Heart left ventricle (tissue), 16 donors: ENCODE measurements around the gene SEC61G. TPM values are rescaled to one million over a fixed set of nuclear protein-coding genes. Genes with fewer than 3 reads are reported as not detected.

Experiments
- ATAC-seq, 4 donors: fragments of 200-7000 bp; cut with Tn5 transposase; one replicate each; pipeline ENCODE4 v1.9.1; 2020 to 2022; ENCODE audit warnings: moderate library complexity in 4 of 4, mild to moderate bottlenecking in 3 of 4, moderate number of reproducible peaks in 1 of 4
- DNase-seq, 5 donors: peaks; one replicate each; pipeline ENCODE4 v3.0.0-alpha.2; 2020
- H3K27ac ChIP-seq, 12 donors: fragments of 200-600 bp; sonication (generic) in 4 of 12; one replicate each; pipeline versions ENCODE4 v1.5.0 to v1.8.0; 2016 to 2022; ENCODE audit warnings: mild to moderate bottlenecking in 2 of 12
- H3K27me3 ChIP-seq, 9 donors: fragments of 200-600 bp; sonication (generic) in 2 of 9; one replicate each; pipeline versions ENCODE4 v1.5.1 to v1.8.0; 2016 to 2022; ENCODE audit warnings: mild to moderate bottlenecking in 3 of 9
- H3K36me3 ChIP-seq, 9 donors: fragments of 200-600 bp; sonication (generic) in 2 of 9; one replicate each; pipeline versions ENCODE4 v1.5.0 to v1.8.0; 2018 to 2022; ENCODE audit warnings: mild to moderate bottlenecking in 2 of 9
- H3K4me1 ChIP-seq, 12 donors: fragments of 200-600 bp; sonication (generic) in 4 of 12; one replicate each; pipeline versions ENCODE4 v1.5.0 to v1.8.0; 2016 to 2022; ENCODE audit warnings: mild to moderate bottlenecking in 3 of 12
- H3K4me3 ChIP-seq, 12 donors: fragments of 200-600 bp; sonication (generic) in 4 of 12; one replicate each; pipeline versions ENCODE4 v1.5.0 to v1.8.0; 2017 to 2022; ENCODE audit warnings: mild to moderate bottlenecking in 9 of 12, moderate library complexity in 4 of 12
- H3K9me3 ChIP-seq, 12 donors: fragments of 200-600 bp; sonication (generic) in 4 of 12; one replicate each; pipeline versions ENCODE4 v1.5.0 to v1.8.0; 2016 to 2022; ENCODE audit warnings: mild to moderate bottlenecking in 1 of 12
- POLR2A ChIP-seq, 2 donors: fragments of 450-650 bp; IDR thresholded peaks; one replicate each; pipeline ENCODE4 v1.6.1; 2017; ENCODE audit warnings: antibody characterized with exemption in 2 of 2, mild to moderate bottlenecking in 2 of 2, moderate library complexity in 2 of 2
- WGBS, 4 donors: extraction: QIAGEN DNeasy Blood & Tissue Kit in 2 of 4; methylation state at CpG; one replicate each; pipeline versions ENCODE4 v1.1.5 to v1.1.7; 2013 to 2018; 5-methylcytosine and 5-hydroxymethylcytosine counted together
- intact Hi-C, 10 donors: fragments of 100-400 bp; cut with DNase I; formaldehyde crosslinking; loops; one replicate each; pipeline versions ENCODE4 v1.11.1 to v1.14.2; 2022
- polyA plus RNA-seq, 2 donors: library from polyadenylated mRNA; stranded (reverse); fragments of 200-250 nt; gene quantifications; one replicate each; pipeline ENCODE4 v1.2.3, GENCODE V29; 2013
- total RNA-seq, 9 donors: library from RNA; depleted of rRNA in 2 of 9; stranded (reverse); fragments of >200 nt in 2 of 9; fragmentation: NEBNext Ultra II Directional in 3 of 9; extraction: Animal tissue kit (Norgen Biotek cat#: 25700) in 3 of 9; gene quantifications; one replicate each; pipeline versions ENCODE4 v1.1.0 to v1.2.4, GENCODE V29; 2016 to 2023
- TF ChIP-seq, protein P1 (sequence below), 12 donors: fragments of 200-600 bp; sonication (generic) in 4 of 12; IDR thresholded peaks; one replicate each; pipeline versions ENCODE4 v1.5.0 to v1.8.0; 2018 to 2022; ENCODE audit warnings: antibody characterized with exemption in 12 of 12, mild to moderate bottlenecking in 5 of 12
- donor health status: ischemic (EF 13 %, LVEDD 7.1; RV severe dilation, severe dysfunction).
- donor health status: healthy with polysubstance abuse.
- donor health status: DM: no; HTN: yes; CAD: no.
- donor health status: DM: no; HTN: no; CAD: no.
- donor health status: ischemic (EF 25% LVEDD 6.9; RV normal size, moderate dysfunction).
- donor health status: ischemic (EF 25% LVEDD 5.7; RV mildly dilated, moderate dysfunction).
- donor health status: healthy.
- donor health status: DM: yes; HTN: yes; CAD: no.
- donor health status: ischemic (EF 35%, LVEDD 5.7; RV mildly dilated, moderate dysfunction).
- donor health status: nonischemic (EF 11% LVEDD 7.7; RV severe dilation, severe dysfunction).
- donor health status: DM: yes; HTN: yes; CAD: no.
- donor health status: PGD.
- donor health status: ischemic (EF 29% LVEDD 5.4; RV normal size, mild dysfunction).
- donor health status: nonischemic (EF 23%, LVEDD 6.1; RV moderate dilation, normal function).

SEC61G gene
- total and polyA plus RNA-seq, 11 donors, result 65.7 to 629 (median 106) TPM

- no peak for DNase-seq
- TF ChIP-seq, protein P1, sequence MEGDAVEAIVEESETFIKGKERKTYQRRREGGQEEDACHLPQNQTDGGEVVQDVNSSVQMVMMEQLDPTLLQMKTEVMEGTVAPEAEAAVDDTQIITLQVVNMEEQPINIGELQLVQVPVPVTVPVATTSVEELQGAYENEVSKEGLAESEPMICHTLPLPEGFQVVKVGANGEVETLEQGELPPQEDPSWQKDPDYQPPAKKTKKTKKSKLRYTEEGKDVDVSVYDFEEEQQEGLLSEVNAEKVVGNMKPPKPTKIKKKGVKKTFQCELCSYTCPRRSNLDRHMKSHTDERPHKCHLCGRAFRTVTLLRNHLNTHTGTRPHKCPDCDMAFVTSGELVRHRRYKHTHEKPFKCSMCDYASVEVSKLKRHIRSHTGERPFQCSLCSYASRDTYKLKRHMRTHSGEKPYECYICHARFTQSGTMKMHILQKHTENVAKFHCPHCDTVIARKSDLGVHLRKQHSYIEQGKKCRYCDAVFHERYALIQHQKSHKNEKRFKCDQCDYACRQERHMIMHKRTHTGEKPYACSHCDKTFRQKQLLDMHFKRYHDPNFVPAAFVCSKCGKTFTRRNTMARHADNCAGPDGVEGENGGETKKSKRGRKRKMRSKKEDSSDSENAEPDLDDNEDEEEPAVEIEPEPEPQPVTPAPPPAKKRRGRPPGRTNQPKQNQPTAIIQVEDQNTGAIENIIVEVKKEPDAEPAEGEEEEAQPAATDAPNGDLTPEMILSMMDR (IDR thresholded peaks at IDR 0.05), result no peak
- no peak for TF ChIP-seq POLR2A (IDR thresholded peaks at IDR 0.05)
- ATAC-seq, result no peak
- intact Hi-C loops, result no loop called here
- 45 to 56% (median 52%) methylated on average over 9 of the region's 9 CpGs for WGBS, 4 donors
- Histone ChIP-seq H3K4me3 (no peak overlapping the region), H3K27me3 (peaks cover 0 to 3% (median 0%) of the 10 kb centered on the region in 9 donors), H3K36me3 (no peaks in the 10 kb centered on the region), H3K27ac (no peak overlapping the region), H3K4me1 (no peaks in the 10 kb centered on the region), H3K9me3 (peaks cover 0 to 6% (median 0%) of the 10 kb centered on the region in 12 donors)
Measured at GRCh38 chr7:54722026-54722425, 37.0 kb downstream of the SEC61G start.

DNA sequence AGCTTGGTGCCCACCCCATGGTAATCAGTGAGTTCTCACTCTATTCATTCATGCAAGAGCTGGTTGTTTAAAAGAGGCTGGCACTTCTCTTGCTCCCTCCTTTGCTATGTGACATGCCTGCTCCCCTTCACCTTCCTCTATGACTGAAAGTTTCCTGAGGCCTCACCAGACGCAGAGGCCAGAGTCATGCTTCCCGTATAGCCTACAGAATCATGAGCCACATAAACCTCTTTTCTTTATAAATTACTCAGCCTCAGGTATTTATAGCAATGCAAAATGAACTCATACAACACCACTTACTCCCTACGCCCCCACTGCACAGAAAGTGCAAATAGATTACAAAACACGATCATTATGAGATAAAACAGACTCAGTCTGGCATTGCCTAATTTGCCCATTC is 39.0 kb downstream of the SEC61G start:
- no peak overlapping the region for H3K4me3 ChIP-seq
- intact Hi-C loops, result no loop called here
- no peak overlapping the region for H3K27ac ChIP-seq
- H3K36me3 ChIP-seq, result no peaks in the 10 kb centered on the region
- H3K27me3 ChIP-seq, result peaks cover 0 to 3% (median 0%) of the 10 kb centered on the region in 9 donors
- TF ChIP-seq POLR2A (IDR thresholded peaks at IDR 0.05), result no peak
- TF ChIP-seq, protein P1 (IDR thresholded peaks at IDR 0.05), result no peak
- DNase-seq (no peak), ATAC-seq (no peak)
- no peaks in the 10 kb centered on the region for H3K4me1 ChIP-seq
- peaks cover 0 to 6% (median 0%) of the 10 kb centered on the region in 12 donors for H3K9me3 ChIP-seq
- 76 to 81% (median 80%) methylated on average over 4 of the region's 4 CpGs for WGBS, 4 donors

DNA sequence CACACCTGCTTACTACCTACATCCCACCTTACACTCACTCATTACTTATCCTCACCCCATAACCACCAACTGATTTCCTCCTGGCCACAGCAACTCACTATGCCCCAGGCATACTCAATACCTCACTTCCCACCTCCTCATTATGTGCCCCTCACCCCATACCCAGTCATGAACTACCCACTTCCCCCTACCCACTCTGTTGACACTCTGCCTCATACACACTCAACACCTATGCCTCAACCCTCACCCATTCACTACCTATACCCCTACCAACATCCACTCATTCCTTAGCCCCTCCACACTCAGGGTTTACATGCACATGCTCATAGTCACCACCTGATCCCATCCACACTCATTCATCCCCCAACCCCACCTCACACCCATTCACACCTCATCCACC is 39.6 kb downstream of the SEC61G start:
- ATAC-seq (no peak), DNase-seq (no peak)
- H3K27ac ChIP-seq, result no peak overlapping the region
- TF ChIP-seq POLR2A (IDR thresholded peaks at IDR 0.05), result no peak
- TF ChIP-seq, protein P1 (IDR thresholded peaks at IDR 0.05), result no peak
- H3K36me3 ChIP-seq, result no peaks in the 10 kb centered on the region
- intact Hi-C loops, result no loop called here
- H3K9me3 ChIP-seq, result peaks cover 0 to 6% (median 0%) of the 10 kb centered on the region in 12 donors
- H3K4me3 ChIP-seq, result no peak overlapping the region
- H3K27me3 ChIP-seq, result peaks cover 0 to 3% (median 0%) of the 10 kb centered on the region in 9 donors
- H3K4me1 ChIP-seq, result no peaks in the 10 kb centered on the region

DNA sequence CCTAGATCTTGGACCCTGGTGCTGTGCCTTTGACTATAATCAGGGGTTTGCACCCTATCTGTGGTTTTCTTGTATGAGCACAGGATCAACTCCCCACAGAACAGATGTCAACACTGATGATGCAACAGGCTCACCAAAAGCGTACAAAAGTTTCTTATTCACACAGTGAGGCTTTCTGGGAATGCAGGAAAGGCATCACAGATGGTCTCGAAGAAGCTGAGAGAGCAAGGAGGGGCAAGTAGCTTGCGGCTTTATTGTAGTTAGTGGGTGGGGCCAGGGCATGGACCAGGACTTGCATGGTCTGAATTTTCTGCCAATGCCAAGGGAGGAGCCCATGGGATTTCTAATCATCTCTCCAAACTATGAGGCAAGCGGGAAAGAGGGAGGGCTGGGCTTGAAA is 46.2 kb downstream of the SEC61G start:
- H3K36me3 ChIP-seq, result no peaks in the 10 kb centered on the region
- intact Hi-C loops, result no loop called here
- ATAC-seq, result no peak
- TF ChIP-seq, protein P1 (IDR thresholded peaks at IDR 0.05), result no peak
- TF ChIP-seq POLR2A (IDR thresholded peaks at IDR 0.05), result no peak
- no peaks in the 10 kb centered on the region for H3K4me1 ChIP-seq
- no peaks in the 10 kb centered on the region for H3K27me3 ChIP-seq
- DNase-seq, result no peak
- H3K4me3 ChIP-seq, result no peak overlapping the region
- 78 to 84% (median 81%) methylated on average over 4 of the region's 4 CpGs for WGBS, 4 donors
- H3K27ac ChIP-seq, result no peak overlapping the region
- peaks cover 0 to 13% (median 0%) of the 10 kb centered on the region in 12 donors for H3K9me3 ChIP-seq
